Activated CD4-positive, alpha-beta T cell treated with anti-CD3 and anti-CD28 coated beads, Interleukin-2, amount 10 ng/mL, durations not matched to agents 7 days and 5 days (primary cell): ENCODE results near the gene ANKRD37. TPM values are rescaled to one million over a fixed set of nuclear protein-coding genes. Genes with fewer than 3 reads are reported as not detected.
"Not testable (repeated sequence)": the region's sequence is repeated elsewhere in the genome, so short reads cannot be mapped to it uniquely, and the experiment has no call there.

Experiments
- CTCF ChIA-PET: fragments of 350-600 bp; sonication (Branson Sonifier 250); formaldehyde crosslinking; loops from one replicate; lab custom pipeline; 2021; ENCODE audit warnings: antibody characterized with exemption; lab: Charles Lee
- POLR2A ChIA-PET: fragments of 350-600 bp; sonication (Branson Sonifier 250); formaldehyde crosslinking; loops from one replicate; lab custom pipeline; 2021; ENCODE audit warnings: antibody characterized with exemption; lab: Charles Lee
- DNase-seq: peaks from one replicate; pipeline ENCODE4 v3.0.0-alpha.2; 2020
- H3K27ac Mint-ChIP-seq: one replicate; pipeline ENCODE4 v1.8.0; 2021; ENCODE audit warnings: mild to moderate bottlenecking, moderate library complexity, mixed read lengths
- H3K27me3 Mint-ChIP-seq: one replicate; pipeline ENCODE4 v1.8.0; 2021; ENCODE audit warnings: mixed read lengths
- H3K36me3 Mint-ChIP-seq: one replicate; pipeline ENCODE4 v1.8.0; 2021; ENCODE audit warnings: low read depth, mixed read lengths
- H3K4me1 Mint-ChIP-seq: one replicate; pipeline ENCODE4 v1.8.0; 2021; ENCODE audit warnings: mixed read lengths
- H3K4me3 Mint-ChIP-seq: one replicate; pipeline ENCODE4 v1.8.0; 2021; ENCODE audit warnings: mild to moderate bottlenecking, moderate library complexity, mixed read lengths
- H3K9me3 Mint-ChIP-seq: one replicate; pipeline ENCODE4 v1.8.0; 2021; ENCODE audit warnings: mixed read lengths
- total RNA-seq, 2 experiments: library from RNA; stranded (reverse); gene quantifications; one replicate each; pipeline ENCODE4 v1.2.3, GENCODE V29; 2021

Gene ANKRD37, protein sequence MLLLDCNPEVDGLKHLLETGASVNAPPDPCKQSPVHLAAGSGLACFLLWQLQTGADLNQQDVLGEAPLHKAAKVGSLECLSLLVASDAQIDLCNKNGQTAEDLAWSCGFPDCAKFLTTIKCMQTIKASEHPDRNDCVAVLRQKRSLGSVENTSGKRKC
- 10 to 100 TPM; 12.0 to 12.8 TPM for total RNA-seq

DNA sequence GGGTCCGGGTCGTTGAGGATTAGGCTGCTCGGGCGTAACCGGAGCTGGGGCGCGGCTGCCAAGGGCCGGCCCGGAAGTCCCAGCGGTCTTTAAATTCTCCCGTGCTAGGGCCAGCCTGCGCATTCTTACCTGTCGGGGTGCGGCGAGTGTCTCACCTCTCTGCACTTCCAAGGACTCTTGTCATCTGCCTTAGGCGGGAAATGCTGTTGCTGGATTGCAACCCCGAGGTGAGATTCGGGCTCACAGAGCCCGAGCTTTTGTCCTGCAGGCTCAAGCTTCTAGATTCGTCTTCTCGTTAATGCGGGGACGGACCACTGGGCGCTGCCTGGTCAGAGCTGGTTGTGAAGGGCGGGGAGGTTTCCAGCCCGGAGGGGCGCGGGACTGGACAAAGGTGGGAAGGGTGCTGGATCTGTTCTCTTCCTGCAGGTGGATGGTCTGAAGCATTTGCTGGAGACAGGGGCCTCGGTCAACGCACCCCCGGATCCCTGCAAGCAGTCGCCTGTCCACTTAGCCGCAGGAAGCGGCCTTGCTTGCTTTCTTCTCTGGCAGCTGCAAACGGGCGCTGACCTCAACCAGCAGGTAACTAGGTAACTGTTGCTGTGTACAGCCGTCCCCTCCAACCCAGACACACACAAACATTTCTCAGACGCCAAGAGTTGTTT is at the start of gene ANKRD37:
ANKRD37 (plus strand) TSS at position 118 of the 662 bp plus-strand sequence; CDS start at position 201, 83 bp downstream.
- peaks cover 32% of the 10 kb centered on the region for H3K36me3 Mint-ChIP-seq
- no peaks in the 10 kb centered on the region for H3K27me3 Mint-ChIP-seq
- DNase-seq, result no peak
- peaks cover 53% of the 10 kb centered on the region for H3K4me1 Mint-ChIP-seq
- H3K4me3 Mint-ChIP-seq, result peak within 1 kb of the TSS; percentile 83
- no peaks in the 10 kb centered on the region for H3K9me3 Mint-ChIP-seq
- H3K27ac Mint-ChIP-seq, result peak within 1 kb of the TSS; percentile 97
- ChIA-PET POLR2A (interaction anchor here (0.6 to 1.2 kb wide), 3 partner anchors 28 to 1888 kb away, joined by 3 to 7 read pairs (median 4); partner anchors contain the start of gene UFSP2), CTCF (interaction anchor here (1.2 to 2.0 kb wide), 4 partner anchors 8 to 183 kb away, joined by 3 to 9 read pairs (median 4); partner anchors contain the start of gene UFSP2)

DNA sequence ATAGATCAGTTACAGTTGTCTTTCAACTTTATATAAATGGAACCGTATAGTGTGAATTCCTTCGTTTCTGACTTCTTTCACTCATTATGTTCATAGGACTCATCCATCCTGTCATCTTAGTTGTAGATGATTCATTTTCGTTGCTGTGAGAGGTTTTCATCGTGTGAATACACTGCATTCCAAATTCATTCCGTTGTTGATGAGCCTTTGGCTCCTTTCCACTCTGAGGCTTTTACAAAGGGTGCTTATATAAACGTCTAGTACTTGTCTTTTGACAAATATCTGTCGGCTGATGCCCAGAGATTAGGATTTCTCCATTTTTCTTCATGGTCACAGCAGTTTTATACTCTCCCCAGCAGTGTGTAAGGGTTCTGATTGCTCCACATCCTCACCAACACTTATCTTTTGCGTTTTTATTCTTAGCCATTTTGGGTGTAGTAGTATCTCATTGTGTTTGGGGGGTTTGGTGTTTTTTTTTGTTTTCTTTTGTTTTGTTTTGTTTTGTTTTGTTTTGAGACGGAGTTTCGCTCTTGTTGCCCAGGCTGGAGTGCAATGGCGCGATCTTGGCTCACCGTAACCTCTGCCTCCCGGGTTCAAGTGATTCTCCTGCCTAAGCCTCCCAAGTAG is 49.6 kb upstream of the ANKRD37 start:
- Mint-ChIP-seq H3K4me1 (peaks cover 32% of the 10 kb centered on the region), H3K9me3 (no peaks in the 10 kb centered on the region), H3K36me3 (peaks cover 30% of the 10 kb centered on the region), H3K4me3 (no peak overlapping the region), H3K27ac (no peak overlapping the region), H3K27me3 (no peaks in the 10 kb centered on the region)
- ChIA-PET CTCF (no interaction called here), POLR2A (no interaction called here)
- no peak for DNase-seq

DNA sequence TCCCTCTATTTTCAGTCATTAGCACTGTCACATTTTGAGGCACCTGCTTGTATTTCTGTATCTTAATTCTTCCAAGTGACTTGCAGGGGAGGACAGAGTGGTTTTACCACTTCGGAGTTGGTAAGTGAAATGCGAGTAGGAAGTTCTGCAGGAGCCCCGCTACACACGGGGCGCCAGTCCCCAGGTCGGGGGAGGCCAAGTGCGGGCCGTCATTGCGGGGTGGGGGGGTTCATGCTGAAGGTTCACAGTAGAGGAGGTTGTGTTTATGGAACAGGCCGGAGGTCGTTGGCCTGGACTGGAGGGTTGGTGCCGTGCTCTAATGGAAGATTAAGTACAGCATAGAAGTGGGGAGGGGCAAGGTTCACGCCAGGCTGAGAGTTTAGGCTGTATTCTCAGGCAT is 45.0 kb upstream of the ANKRD37 start:
- H3K4me1 Mint-ChIP-seq, result peaks cover 7% of the 10 kb centered on the region
- H3K36me3 Mint-ChIP-seq, result peaks cover 29% of the 10 kb centered on the region
- no peaks in the 10 kb centered on the region for H3K27me3 Mint-ChIP-seq
- no peak overlapping the region for H3K4me3 Mint-ChIP-seq
- H3K27ac Mint-ChIP-seq, result no peak overlapping the region
- CTCF ChIA-PET, result no interaction called here
- no peaks in the 10 kb centered on the region for H3K9me3 Mint-ChIP-seq
- POLR2A ChIA-PET, result no interaction called here
- no peak for DNase-seq

DNA sequence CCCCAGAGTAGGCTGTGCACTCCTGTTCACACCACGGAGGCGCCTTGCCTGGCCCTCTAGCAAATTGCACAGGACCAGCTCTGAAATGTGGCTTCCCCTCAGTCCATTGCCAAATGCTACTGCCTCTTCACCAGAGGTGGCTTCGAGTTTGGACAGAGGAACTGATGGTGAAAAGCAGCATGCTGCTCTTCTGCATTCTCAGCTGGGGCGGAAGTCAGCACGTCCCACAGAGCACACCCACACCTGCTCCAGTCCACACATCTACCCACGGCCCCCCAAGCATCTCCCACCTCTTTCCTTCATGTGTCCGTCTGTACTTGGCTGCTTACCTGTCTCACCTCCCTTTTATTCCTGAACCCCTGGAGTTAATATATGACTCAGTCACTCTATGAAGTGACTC is 44.4 kb upstream of the ANKRD37 start:
- peaks cover 5% of the 10 kb centered on the region for H3K4me1 Mint-ChIP-seq
- no peaks in the 10 kb centered on the region for H3K27me3 Mint-ChIP-seq
- no peak overlapping the region for H3K4me3 Mint-ChIP-seq
- POLR2A ChIA-PET, result no interaction called here
- DNase-seq, result no peak
- peak overlapping the region; percentile 14 for H3K27ac Mint-ChIP-seq
- CTCF ChIA-PET, result interaction anchor here (1.2 kb wide), 1 partner anchor 10 kb away, joined by 3 read pairs; no protein-coding TSS in a partner anchor
- no peaks in the 10 kb centered on the region for H3K9me3 Mint-ChIP-seq
- peaks cover 25% of the 10 kb centered on the region for H3K36me3 Mint-ChIP-seq

DNA sequence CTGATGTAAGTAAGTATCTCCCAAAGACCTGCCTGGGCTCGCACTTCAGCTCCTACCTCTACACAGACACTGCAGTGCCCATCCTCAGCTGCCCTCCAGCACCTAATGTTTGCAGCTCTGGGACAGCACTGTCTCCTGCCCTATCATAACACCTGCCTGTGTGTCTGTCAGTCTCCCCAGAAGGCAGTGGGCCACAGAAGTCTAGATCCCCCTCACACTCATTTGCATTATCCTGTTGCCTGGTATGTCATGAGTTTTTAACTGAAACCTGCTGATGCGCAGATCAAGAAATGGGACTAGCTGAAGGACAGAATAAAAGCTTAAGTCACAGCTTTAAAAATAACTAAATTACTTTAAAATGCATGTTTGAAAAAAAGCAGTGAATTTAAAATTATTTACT is 43.9 kb upstream of the ANKRD37 start:
- H3K27me3 Mint-ChIP-seq, result no peaks in the 10 kb centered on the region
- DNase-seq, result no peak
- POLR2A ChIA-PET, result no interaction called here
- H3K9me3 Mint-ChIP-seq, result no peaks in the 10 kb centered on the region
- H3K36me3 Mint-ChIP-seq, result peaks cover 25% of the 10 kb centered on the region
- CTCF ChIA-PET, result interaction anchor here (1.2 kb wide), 1 partner anchor 10 kb away, joined by 3 read pairs; no protein-coding TSS in a partner anchor
- no peak overlapping the region for H3K4me3 Mint-ChIP-seq
- peaks cover 5% of the 10 kb centered on the region for H3K4me1 Mint-ChIP-seq
- no peak overlapping the region for H3K27ac Mint-ChIP-seq

DNA sequence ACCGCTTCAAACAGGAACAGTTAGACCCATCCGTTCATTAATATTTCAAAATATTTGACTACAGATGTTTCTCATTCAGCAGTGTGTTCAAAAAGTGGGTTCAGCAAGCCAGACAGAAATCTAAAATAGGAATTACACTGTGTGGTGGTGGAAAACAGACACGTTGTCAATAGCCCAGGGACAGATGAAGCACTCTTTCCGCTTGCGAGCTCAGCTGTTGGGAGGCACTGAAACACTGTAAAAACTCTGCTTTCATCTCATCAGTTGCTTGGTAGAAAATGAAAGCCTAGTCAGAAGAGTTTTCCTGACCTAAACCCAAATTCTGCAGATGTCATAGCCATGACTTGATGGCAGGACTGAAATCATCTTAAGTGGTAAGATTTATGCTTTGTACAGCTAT is 39.4 kb upstream of the ANKRD37 start:
- no peaks in the 10 kb centered on the region for H3K9me3 Mint-ChIP-seq
- H3K4me1 Mint-ChIP-seq, result no peaks in the 10 kb centered on the region
- CTCF ChIA-PET, result interaction anchor here (0.9 kb wide), 1 partner anchor 23 kb away, joined by 3 read pairs; no protein-coding TSS in a partner anchor
- H3K27me3 Mint-ChIP-seq, result no peaks in the 10 kb centered on the region
- DNase-seq, result no peak
- H3K4me3 Mint-ChIP-seq, result no peak overlapping the region
- H3K36me3 Mint-ChIP-seq, result peaks cover 17% of the 10 kb centered on the region
- POLR2A ChIA-PET, result no interaction called here
- H3K27ac Mint-ChIP-seq, result no peak overlapping the region

DNA sequence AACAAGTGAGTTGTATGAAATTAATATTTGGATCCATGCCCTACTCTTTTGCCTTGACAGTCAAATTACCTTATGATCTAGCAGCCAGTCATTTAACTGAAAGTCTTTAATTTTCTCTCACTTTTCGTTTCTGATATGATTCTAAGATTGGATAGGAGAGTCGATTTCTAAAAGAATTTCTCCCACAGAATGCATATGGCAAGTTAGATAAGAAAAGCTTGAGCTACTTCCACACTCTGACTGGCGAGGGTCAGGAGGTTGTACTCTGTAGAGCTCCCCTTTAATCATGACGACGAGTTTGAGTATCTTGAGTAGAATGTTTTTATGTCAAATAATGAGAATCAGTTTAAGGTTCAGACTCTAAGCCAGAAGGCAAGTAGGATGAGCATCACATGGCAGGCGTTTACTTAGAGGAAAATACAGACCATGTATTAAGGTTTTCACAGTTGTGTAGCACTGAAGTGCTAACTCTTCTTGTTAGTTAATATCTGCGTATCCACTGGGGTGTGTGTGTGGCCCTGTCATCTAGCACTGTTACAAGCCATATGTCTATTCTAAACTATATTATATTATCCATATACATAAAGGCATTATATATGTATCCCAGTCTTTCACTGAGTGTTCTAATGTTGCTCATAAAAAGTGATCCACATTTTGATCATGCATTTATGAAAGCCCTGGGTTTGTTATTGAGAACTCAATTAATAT is 38.8 kb upstream of the ANKRD37 start:
- Mint-ChIP-seq H3K4me3 (no peak overlapping the region), H3K4me1 (no peaks in the 10 kb centered on the region), H3K9me3 (no peaks in the 10 kb centered on the region), H3K27me3 (no peaks in the 10 kb centered on the region), H3K27ac (no peak overlapping the region), H3K36me3 (peaks cover 11% of the 10 kb centered on the region)
- CTCF ChIA-PET, result interaction anchor here (0.9 kb wide), 1 partner anchor 22 kb away, joined by 3 read pairs; no protein-coding TSS in a partner anchor
- no peak for DNase-seq
- POLR2A ChIA-PET, result no interaction called here

DNA sequence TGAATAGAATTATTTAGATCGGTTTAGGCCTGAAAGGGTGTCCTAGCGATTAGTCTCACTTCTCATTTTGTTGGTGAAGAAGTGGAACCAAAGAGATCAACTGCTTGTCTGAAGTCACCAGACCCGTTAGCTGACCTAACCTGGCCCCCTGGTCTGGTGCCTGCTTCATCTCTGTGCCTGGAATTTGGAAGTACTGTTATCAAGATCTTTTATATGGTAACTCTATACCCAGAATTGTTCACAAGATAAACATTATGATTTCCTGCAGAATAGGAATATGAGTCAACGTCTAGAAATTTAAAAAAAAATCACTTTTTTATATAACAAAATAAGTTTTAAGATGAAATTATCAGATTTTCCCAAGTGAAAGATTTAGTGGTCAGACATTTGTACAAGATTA is 38.1 kb upstream of the ANKRD37 start:
- ChIA-PET CTCF (no interaction called here), POLR2A (no interaction called here)
- Mint-ChIP-seq H3K27ac (no peak overlapping the region), H3K4me3 (no peak overlapping the region), H3K36me3 (peaks cover 9% of the 10 kb centered on the region), H3K9me3 (no peaks in the 10 kb centered on the region), H3K27me3 (no peaks in the 10 kb centered on the region), H3K4me1 (no peaks in the 10 kb centered on the region)
- no peak for DNase-seq

DNA sequence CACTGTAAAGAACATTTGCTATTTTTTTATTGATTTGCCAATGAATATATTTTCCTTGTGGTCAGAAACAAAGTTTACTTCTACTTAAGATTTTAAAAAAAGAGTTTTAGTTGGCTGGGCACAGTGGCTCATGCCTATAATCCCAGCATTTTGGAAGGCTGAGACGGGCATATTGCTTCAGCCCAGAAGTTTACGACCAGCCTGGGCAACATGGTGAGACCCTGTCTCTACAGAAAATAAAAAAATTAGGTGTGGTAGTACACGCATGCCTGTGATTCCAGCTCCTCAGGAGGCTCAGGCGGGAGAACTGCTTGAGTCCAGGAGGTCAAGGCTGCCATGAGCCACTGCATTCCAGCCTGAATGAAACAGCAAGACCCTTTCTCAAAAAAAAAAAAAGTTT is 37.7 kb upstream of the ANKRD37 start:
- Mint-ChIP-seq H3K4me3 (no peak overlapping the region), H3K27ac (no peak overlapping the region), H3K36me3 (peaks cover 9% of the 10 kb centered on the region), H3K9me3 (no peaks in the 10 kb centered on the region), H3K27me3 (no peaks in the 10 kb centered on the region), H3K4me1 (no peaks in the 10 kb centered on the region)
- DNase-seq, result no peak
- ChIA-PET POLR2A (no interaction called here), CTCF (no interaction called here)

DNA sequence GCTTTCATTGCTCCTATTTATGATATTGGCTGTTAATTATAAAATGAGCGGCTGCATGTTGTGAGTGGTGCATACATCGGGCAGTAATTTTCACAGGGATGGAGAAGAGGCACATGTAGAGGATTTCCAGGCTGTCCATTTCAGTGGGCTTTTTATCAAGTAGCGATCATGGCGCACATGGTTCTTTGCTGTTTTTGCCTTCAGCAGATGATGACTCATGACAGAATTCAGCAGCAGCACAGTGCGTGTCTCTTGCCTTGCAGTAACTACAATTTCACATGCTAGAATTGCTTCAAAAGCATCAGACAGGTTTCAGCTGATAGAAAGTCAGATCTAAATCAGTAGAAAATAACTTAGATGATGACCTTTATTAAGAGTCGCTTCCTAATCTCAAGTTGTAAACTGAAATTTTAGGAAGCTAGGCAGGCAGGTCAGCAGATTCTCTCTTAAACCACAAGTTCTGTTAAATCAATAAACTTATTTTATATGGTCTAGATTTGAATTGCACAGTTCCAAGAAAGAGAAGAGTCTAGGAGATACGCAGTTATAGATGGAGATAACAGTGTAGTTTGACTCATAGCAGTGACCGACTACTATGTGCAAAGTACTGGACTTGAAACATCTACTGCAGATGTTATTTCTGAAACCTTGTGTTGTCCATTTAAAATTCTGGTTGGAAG is 36.7 kb upstream of the ANKRD37 start:
- Mint-ChIP-seq H3K9me3 (no peaks in the 10 kb centered on the region), H3K27ac (no peak overlapping the region), H3K36me3 (peaks cover 9% of the 10 kb centered on the region), H3K4me3 (no peak overlapping the region), H3K27me3 (no peaks in the 10 kb centered on the region), H3K4me1 (no peaks in the 10 kb centered on the region)
- DNase-seq, result no peak
- ChIA-PET CTCF (no interaction called here), POLR2A (no interaction called here)

DNA sequence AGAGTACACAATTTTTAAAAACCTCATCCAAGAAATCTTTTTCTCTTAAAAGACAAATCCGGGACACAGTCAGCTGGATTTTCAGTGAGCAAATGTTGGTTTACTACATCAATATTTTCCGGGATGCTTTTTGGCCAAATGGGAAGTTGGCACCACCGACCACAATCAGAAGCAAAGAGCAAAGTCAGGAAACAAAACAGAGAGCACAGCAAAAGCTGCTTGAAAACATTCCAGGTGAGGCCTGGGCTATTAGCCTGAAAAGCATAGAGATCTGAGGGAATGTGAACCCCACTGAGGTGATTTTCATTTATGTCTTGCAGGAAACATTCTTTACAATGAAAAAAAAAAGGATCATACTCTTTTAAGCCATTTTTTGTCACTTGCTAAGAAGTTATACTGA is 34.8 kb upstream of the ANKRD37 start:
- H3K36me3 Mint-ChIP-seq, result peaks cover 9% of the 10 kb centered on the region
- no peaks in the 10 kb centered on the region for H3K9me3 Mint-ChIP-seq
- H3K4me1 Mint-ChIP-seq, result no peaks in the 10 kb centered on the region
- H3K27me3 Mint-ChIP-seq, result no peaks in the 10 kb centered on the region
- H3K4me3 Mint-ChIP-seq, result no peak overlapping the region
- CTCF ChIA-PET, result interaction anchor here (0.7 kb wide), 1 partner anchor 12 kb away, joined by 3 read pairs; no protein-coding TSS in a partner anchor
- DNase-seq, result no peak
- H3K27ac Mint-ChIP-seq, result no peak overlapping the region
- POLR2A ChIA-PET, result interaction anchor here (0.7 kb wide), 1 partner anchor 153 kb away, joined by 4 read pairs; no protein-coding TSS in a partner anchor

DNA sequence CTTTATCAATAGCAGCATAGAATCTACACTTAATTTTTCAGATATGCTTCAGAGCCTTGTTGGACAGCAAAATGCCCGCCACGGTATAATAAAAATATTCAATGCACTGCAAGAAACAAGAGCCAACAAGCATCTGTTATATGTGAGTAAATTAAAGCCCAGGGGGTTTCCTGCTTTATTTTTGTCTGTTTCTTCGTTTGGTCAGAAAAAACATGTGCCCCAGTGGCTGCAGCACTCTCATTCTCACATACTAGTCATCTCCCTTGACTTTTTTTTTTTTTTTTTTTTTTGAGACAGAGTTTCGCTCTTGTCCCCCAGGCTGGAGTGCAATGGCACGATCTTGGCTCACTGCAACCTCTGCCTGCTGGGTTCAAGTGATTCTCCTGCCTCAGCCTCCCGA is 34.1 kb upstream of the ANKRD37 start:
- H3K27me3 Mint-ChIP-seq, H3K36me3 Mint-ChIP-seq, DNase-seq, H3K9me3 Mint-ChIP-seq, H3K27ac Mint-ChIP-seq, H3K4me3 Mint-ChIP-seq, H3K4me1 Mint-ChIP-seq: not testable (repeated sequence)
- CTCF ChIA-PET, result interaction anchor here (0.6 to 0.7 kb wide), 2 partner anchors 11 to 49 kb away, joined by 3 read pairs; no protein-coding TSS in a partner anchor
- POLR2A ChIA-PET, result interaction anchor here (0.7 kb wide), 1 partner anchor 154 kb away, joined by 4 read pairs; no protein-coding TSS in a partner anchor
